Karpas-422 (cell line): ENCODE results near the gene MGAT4A. TPM values are rescaled to one million over a fixed set of nuclear protein-coding genes. Genes with fewer than 3 reads are reported as not detected.
A peak's percentile ranks its signal among the peaks of the same experiment; 100 is the strongest.

Source experiments
- DNase-seq: peaks from one replicate; pipeline ENCODE4 v3.0.0-alpha.2; 2015
- H2AFZ ChIP-seq: fragments of 200-600 bp; sonication (generic); 2 replicates; pipeline ENCODE4 v1.6.1; 2014; ENCODE audit warnings: antibody characterized with exemption, low read length, mixed read lengths
- H3K27ac ChIP-seq: fragments of 200-600 bp; sonication (generic); 2 replicates; pipeline ENCODE4 v1.5.1; 2014; ENCODE audit warnings: mild to moderate bottlenecking, low read length, moderate library complexity
- H3K27me3 ChIP-seq: fragments of 200-600 bp; sonication (generic); 2 replicates; pipeline ENCODE4 v1.6.1; 2014; ENCODE audit warnings: low read length, mixed read lengths
- H3K36me3 ChIP-seq: fragments of 200-600 bp; sonication (generic); 2 replicates; pipeline ENCODE4 v1.6.1; 2014; ENCODE audit warnings: low read length, mixed read lengths; ENCODE audit not compliant: insufficient read depth
- H3K4me1 ChIP-seq: fragments of 200-600 bp; sonication (generic); 2 replicates; pipeline ENCODE4 v1.6.1; 2014; ENCODE audit warnings: mild to moderate bottlenecking, low read length, mixed read lengths
- H3K4me2 ChIP-seq: fragments of 200-600 bp; sonication (generic); 2 replicates; pipeline ENCODE4 v1.6.1; 2014; ENCODE audit warnings: low read length, low read depth, mild to moderate bottlenecking; ENCODE audit not compliant: poor library complexity, severe bottlenecking
- H3K4me3 ChIP-seq: fragments of 200-600 bp; sonication (generic); 2 replicates; pipeline ENCODE4 v1.5.1; 2014; ENCODE audit warnings: mild to moderate bottlenecking, antibody characterized with exemption, low read length, mixed read lengths
- H3K79me2 ChIP-seq: fragments of 200-600 bp; sonication (generic); 2 replicates; pipeline ENCODE4 v1.6.1; 2014; ENCODE audit warnings: mild to moderate bottlenecking, low read length, mixed read lengths
- H3K9ac ChIP-seq: fragments of 200-600 bp; sonication (generic); 2 replicates; pipeline ENCODE4 v1.6.0; 2014; ENCODE audit warnings: low read length
- H3K9me2 ChIP-seq: fragments of 200-600 bp; sonication (generic), shearing (Covaris generic); replicated peaks from 2 replicates; pipeline ENCODE4 v1.6.0; 2014; ENCODE audit warnings: mild to moderate bottlenecking, low read length, moderate library complexity; ENCODE audit not compliant: insufficient read depth
- H3K9me3 ChIP-seq: fragments of 300-700, 200-600 bp; sonication (generic); 2 replicates; pipeline ENCODE4 v1.6.1; 2014; ENCODE audit warnings: low read length, mixed read lengths
- H4K20me1 ChIP-seq: fragments of 200-600 bp; sonication (generic); 2 replicates; pipeline ENCODE4 v1.6.1; 2014; ENCODE audit warnings: mild to moderate bottlenecking, antibody characterized with exemption, low read length, low read depth; ENCODE audit not compliant: insufficient read depth
- total RNA-seq: library from RNA; depleted of rRNA; stranded (reverse); fragments of >200 nt; shearing (Covaris generic); gene quantifications from 2 replicates; pipeline ENCODE4 v1.2.3, GENCODE V29; 2014; ENCODE audit warnings: low replicate concordance

MGAT4A gene
- total RNA-seq, 1 experiment from 2014 or later = 0.15 TPM

- Histone ChIP-seq H3K4me2 (no peak overlapping the region), H2AFZ (no peak overlapping the region), H3K9me3 (no peaks in the 10 kb centered on the region), H3K36me3 (no peaks in the 10 kb centered on the region), H3K9me2 (no peaks in the 10 kb centered on the region), H4K20me1 (no peaks in the 10 kb centered on the region), H3K79me2 (no peaks in the 10 kb centered on the region), H3K9ac (no peak overlapping the region), H3K4me3 (no peak overlapping the region), H3K27me3 (no peaks in the 10 kb centered on the region), H3K27ac (no peak overlapping the region), H3K4me1 (no peaks in the 10 kb centered on the region)
- DNase-seq = peak; percentile 91
These were observed 81.6 kb downstream of the MGAT4A start for GRCh38 chr2:98649135-98649991.

DNA sequence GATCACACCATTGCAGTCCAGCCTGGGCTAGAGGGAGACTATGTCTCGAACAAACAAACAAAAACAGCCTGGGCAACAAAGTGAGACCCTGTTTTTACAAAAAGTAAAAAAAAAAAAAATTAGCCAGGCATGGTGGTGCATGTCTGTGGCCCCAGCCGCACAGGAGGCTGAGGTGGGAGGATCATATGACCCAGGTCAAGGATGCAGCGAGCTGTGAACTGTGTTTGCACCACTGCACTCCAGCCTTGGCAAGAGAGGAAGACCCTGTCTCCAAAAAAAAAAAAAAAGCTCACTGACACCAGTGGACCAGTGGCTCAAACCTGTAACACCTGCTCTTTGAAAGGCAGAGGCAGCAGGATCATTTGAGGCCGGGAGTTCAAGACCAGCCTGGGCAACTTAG lies 82.5 kb downstream of the MGAT4A start:
- no peak for DNase-seq
- Histone ChIP-seq H3K4me1 (peaks cover 5% of the 10 kb centered on the region; the same call in 1 of the 2 replicates), H3K9me2 (no peaks in the 10 kb centered on the region), H3K27me3 (no peaks in the 10 kb centered on the region), H3K4me2 (no peak overlapping the region), H3K4me3 (no peak overlapping the region), H3K27ac (no peak overlapping the region), H2AFZ (no peak overlapping the region), H3K9ac (no peak overlapping the region), H3K79me2 (no peaks in the 10 kb centered on the region), H3K9me3 (no peaks in the 10 kb centered on the region), H3K36me3 (no peaks in the 10 kb centered on the region), H4K20me1 (no peaks in the 10 kb centered on the region)

DNA sequence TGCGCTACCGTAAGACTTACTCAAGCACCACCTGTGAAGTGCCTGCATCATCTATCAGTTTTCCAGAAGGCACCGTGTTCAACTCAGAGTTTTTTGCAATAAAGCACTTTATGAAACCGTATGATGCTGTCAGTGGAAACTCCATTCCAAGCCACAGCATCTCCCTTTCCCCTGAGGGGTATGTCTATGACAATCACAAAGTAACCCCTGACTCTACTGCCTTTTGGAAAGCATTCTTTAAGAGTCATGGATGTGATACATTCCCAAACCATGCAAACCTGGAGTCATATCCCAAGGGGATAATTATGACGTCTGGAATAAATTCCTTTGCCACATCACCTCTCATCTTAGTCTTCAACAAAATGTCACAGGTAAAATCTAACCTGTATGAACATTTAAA lies 83.3 kb downstream of the MGAT4A start:
- no peaks in the 10 kb centered on the region for H3K9me3 ChIP-seq
- no peaks in the 10 kb centered on the region for H3K79me2 ChIP-seq
- H3K4me1 ChIP-seq = peaks cover 6% of the 10 kb centered on the region; the same call in 1 of the 2 replicates
- H3K4me2 ChIP-seq = no peak overlapping the region
- no peaks in the 10 kb centered on the region for H3K36me3 ChIP-seq
- no peak overlapping the region for H2AFZ ChIP-seq
- no peak overlapping the region for H3K9ac ChIP-seq
- H3K27me3 ChIP-seq = no peaks in the 10 kb centered on the region
- no peaks in the 10 kb centered on the region for H4K20me1 ChIP-seq
- no peak overlapping the region for H3K27ac ChIP-seq
- H3K4me3 ChIP-seq = no peak overlapping the region
- DNase-seq = no peak
- H3K9me2 ChIP-seq = no peaks in the 10 kb centered on the region

GRCh38 chr2:98643496-98644100 lies 87.3 kb downstream of the MGAT4A start:
- Histone ChIP-seq H3K9me2 (no peaks in the 10 kb centered on the region), H3K36me3 (no peaks in the 10 kb centered on the region), H3K79me2 (no peaks in the 10 kb centered on the region), H3K27me3 (no peaks in the 10 kb centered on the region), H3K4me1 (peaks cover 6% of the 10 kb centered on the region; the same call in 1 of the 2 replicates), H3K9ac (no peak overlapping the region), H3K27ac (no peak overlapping the region), H3K4me2 (no peak overlapping the region), H3K4me3 (no peak overlapping the region), H4K20me1 (no peaks in the 10 kb centered on the region), H3K9me3 (no peaks in the 10 kb centered on the region), H2AFZ (no peak overlapping the region)
- peak; percentile 54 for DNase-seq

- no peaks in the 10 kb centered on the region for H3K9me3 ChIP-seq
- H3K79me2 ChIP-seq = no peaks in the 10 kb centered on the region
- no peaks in the 10 kb centered on the region for H4K20me1 ChIP-seq
- H3K27me3 ChIP-seq = peaks cover 2% of the 10 kb centered on the region; the same call in 1 of the 2 replicates
- H3K9me2 ChIP-seq = no peaks in the 10 kb centered on the region
- H3K4me1 ChIP-seq = no peaks in the 10 kb centered on the region
- no peak overlapping the region for H3K27ac ChIP-seq
- H3K9ac ChIP-seq = no peak overlapping the region
- no peak overlapping the region for H3K4me3 ChIP-seq
- H3K36me3 ChIP-seq = no peaks in the 10 kb centered on the region
- DNase-seq = no peak
- H3K4me2 ChIP-seq = no peak overlapping the region
- no peak overlapping the region for H2AFZ ChIP-seq
These were observed 93.4 kb downstream of the MGAT4A start for GRCh38 chr2:98637401-98638147.

DNA sequence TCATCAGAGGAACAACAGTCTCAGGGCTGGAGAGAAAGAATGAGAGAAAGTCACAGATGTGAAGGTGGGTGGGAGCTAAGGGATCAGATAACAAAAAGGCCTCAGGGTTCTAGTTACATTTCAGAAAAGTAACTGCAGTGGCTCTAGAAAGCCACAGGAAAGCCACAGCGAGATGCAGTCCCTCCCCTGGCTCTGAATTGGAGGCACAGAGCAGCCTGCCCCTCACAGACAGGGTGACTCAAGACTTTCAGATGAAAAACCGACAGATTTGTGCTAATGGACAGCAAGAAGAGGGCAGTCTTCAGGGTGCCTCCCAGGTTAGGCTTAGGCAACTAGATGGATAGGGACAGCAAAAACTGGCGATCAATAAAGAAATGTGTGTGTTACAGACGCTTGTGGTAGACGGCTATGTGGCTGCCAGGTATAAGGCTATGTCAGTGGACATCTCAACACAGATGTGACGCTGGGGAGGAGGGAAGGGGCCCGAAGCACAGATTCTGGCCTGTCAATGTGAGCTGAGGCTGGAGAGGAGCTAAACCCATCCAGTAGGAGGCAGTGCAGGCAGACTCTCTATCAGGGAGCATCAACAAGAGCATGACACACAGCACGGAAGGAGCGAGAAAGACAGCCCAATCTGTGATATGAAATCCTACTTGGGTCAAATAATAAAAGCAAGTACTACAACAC lies 96.4 kb downstream of the MGAT4A start:
- peaks cover 2% of the 10 kb centered on the region; the same call in 1 of the 2 replicates for H3K27me3 ChIP-seq
- no peaks in the 10 kb centered on the region for H3K9me2 ChIP-seq
- no peaks in the 10 kb centered on the region for H3K79me2 ChIP-seq
- H3K27ac ChIP-seq = no peak overlapping the region
- H3K9me3 ChIP-seq = no peaks in the 10 kb centered on the region
- H3K36me3 ChIP-seq = no peaks in the 10 kb centered on the region
- no peak overlapping the region for H3K4me3 ChIP-seq
- no peaks in the 10 kb centered on the region for H4K20me1 ChIP-seq
- H3K4me2 ChIP-seq = no peak overlapping the region
- H3K4me1 ChIP-seq = no peaks in the 10 kb centered on the region
- DNase-seq = peak; percentile 77
- no peak overlapping the region; the same call in 1 of the 2 replicates for H2AFZ ChIP-seq
- no peak overlapping the region for H3K9ac ChIP-seq

DNA sequence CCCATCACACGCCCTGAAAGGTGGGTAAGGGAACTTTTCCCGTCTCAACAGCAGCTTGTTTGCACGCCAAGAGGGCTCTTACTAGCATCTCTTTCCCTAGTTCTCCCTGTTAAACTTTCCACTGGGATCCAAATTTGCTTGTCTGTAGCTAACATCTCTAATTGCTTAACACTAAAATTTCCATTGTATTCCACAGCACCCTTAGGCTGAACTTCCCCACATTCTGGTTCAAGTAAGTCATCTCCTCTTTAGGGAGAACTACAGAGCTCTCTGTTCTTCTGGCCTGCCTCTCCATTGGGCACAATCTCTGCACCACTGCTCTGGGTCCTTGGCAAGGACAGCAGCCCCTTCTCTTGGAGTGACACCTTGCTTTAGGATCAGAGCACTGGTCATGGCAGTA lies 98.6 kb downstream of the MGAT4A start:
- Histone ChIP-seq H3K4me1 (no peaks in the 10 kb centered on the region), H3K9me3 (no peaks in the 10 kb centered on the region), H3K27me3 (no peaks in the 10 kb centered on the region), H3K79me2 (no peaks in the 10 kb centered on the region), H2AFZ (no peak overlapping the region), H3K36me3 (no peaks in the 10 kb centered on the region), H4K20me1 (no peaks in the 10 kb centered on the region), H3K4me3 (no peak overlapping the region), H3K9me2 (no peaks in the 10 kb centered on the region), H3K4me2 (no peak overlapping the region), H3K27ac (no peak overlapping the region), H3K9ac (no peak overlapping the region)
- DNase-seq = no peak
